PC-3 (cell line): ENCODE measurements around the gene SH2D3C. TPM values are rescaled to one million over a fixed set of nuclear protein-coding genes. Genes with fewer than 3 reads are reported as not detected.

Experiments
- ATAC-seq: fragments of 200-7000 bp; cut with Tn5 transposase; 2 replicates; pipeline ENCODE4 v1.9.1; 2020; ENCODE audit warnings: mild to moderate bottlenecking, moderate library complexity
- BruUV-seq: library from RNA; stranded (reverse); fragments of 400-500 nt; replicated peaks from 2 replicates; lab custom pipeline; 2021; lab: Mats Ljungman, UMichigan
- CTCF ChIA-PET: fragments of 300-600 bp; sonication (Branson Sonifier 250); formaldehyde crosslinking; loops from one replicate; lab custom pipeline; 2022; ENCODE audit warnings: antibody characterized with exemption; lab: Charles Lee
- POLR2A ChIA-PET: fragments of 300-600 bp; sonication (Branson Sonifier 250); formaldehyde crosslinking; loops from one replicate; lab custom pipeline; 2022; ENCODE audit warnings: antibody characterized with exemption; ENCODE audit not compliant: unreplicated experiment; lab: Charles Lee
- DNase-seq: peaks from one replicate; pipeline ENCODE4 v3.0.0-alpha.2; 2015
- H2AFZ ChIP-seq: fragments of 300-600 bp; sonication (generic); 2 replicates; pipeline ENCODE4 v1.6.0; 2016; ENCODE audit warnings: antibody characterized with exemption, low read length
- H3F3A ChIP-seq: fragments of 300-600 bp; sonication (generic); one replicate; pipeline ENCODE4 v1.6.0; 2017; ENCODE audit warnings: antibody characterized with exemption, low read length, control low read depth, mild to moderate bottlenecking; ENCODE audit not compliant: unreplicated experiment
- H3K27ac ChIP-seq: fragments of 300-600 bp; sonication (generic); 2 replicates; pipeline ENCODE4 v1.5.1; 2016; ENCODE audit warnings: mild to moderate bottlenecking, low read length
- H3K27me3 ChIP-seq: fragments of 300-600 bp; sonication (generic); 2 replicates; pipeline ENCODE4 v1.6.1; 2016; ENCODE audit warnings: low read length, mixed read lengths
- H3K36me3 ChIP-seq: fragments of 300-600 bp; sonication (generic); 2 replicates; pipeline ENCODE4 v1.6.1; 2016; ENCODE audit warnings: low read depth, mixed run types, low read length, mixed read lengths
- H3K4me1 ChIP-seq: fragments of 300-600 bp; sonication (generic); 2 replicates; pipeline ENCODE4 v1.5.1; 2016; ENCODE audit warnings: low read length; ENCODE audit not compliant: insufficient read depth
- H3K4me2 ChIP-seq: fragments of 300-600 bp; sonication (generic); 2 replicates; pipeline ENCODE4 v1.6.0; 2016; ENCODE audit warnings: low read length
- H3K4me3 ChIP-seq: fragments of 300-600 bp; sonication (generic); 2 replicates; pipeline ENCODE4 v1.5.1; 2016; ENCODE audit warnings: mild to moderate bottlenecking, low read length, mixed read lengths
- H3K79me2 ChIP-seq: fragments of 300-600 bp; sonication (generic); 2 replicates; pipeline ENCODE4 v1.6.1; 2017; ENCODE audit warnings: low read length, mixed read lengths
- H3K9ac ChIP-seq: fragments of 300-600 bp; sonication (generic); 2 replicates; pipeline ENCODE4 v1.6.0; 2016; ENCODE audit warnings: mild to moderate bottlenecking, low read length
- H3K9me2 ChIP-seq: fragments of 300-600 bp; sonication (generic); replicated peaks from 2 replicates; pipeline ENCODE4 v1.6.1; 2016; ENCODE audit warnings: mixed run types, low read length, mixed read lengths
- H3K9me3 ChIP-seq: fragments of 300-600 bp; sonication (generic); 2 replicates; pipeline ENCODE4 v1.6.1; 2016; ENCODE audit warnings: low read length, mixed read lengths
- H4K20me1 ChIP-seq: fragments of 300-600 bp; sonication (generic); 2 replicates; pipeline ENCODE4 v1.6.1; 2016; ENCODE audit warnings: low read length, mixed read lengths
- CTCF ChIP-seq: fragments of 300-600 bp; sonication (generic); conservative IDR thresholded peaks from 2 replicates; pipeline ENCODE4 v1.5.1; 2017; ENCODE audit warnings: antibody characterized with exemption, low read depth, mild to moderate bottlenecking, low read length
- EZH2 ChIP-seq: fragments of 300-600 bp; sonication (generic); IDR thresholded peaks from one replicate; pipeline ENCODE4 v1.6.1; 2017; ENCODE audit warnings: antibody characterized with exemption, mild to moderate bottlenecking, low read length; ENCODE audit not compliant: unreplicated experiment
- EZH2phosphoT487 ChIP-seq: fragments of 300-600 bp; sonication (generic); IDR thresholded peaks from 2 replicates; pipeline ENCODE4 v1.6.1; 2018; ENCODE audit warnings: mild to moderate bottlenecking, antibody characterized with exemption, low read length, borderline replicate concordance
- intact Hi-C: fragments of 100-400 bp; cut with micrococcal nuclease; formaldehyde crosslinking; loops from 2 replicates; pipeline ENCODE4 v1.9.0; 2023
- total RNA-seq: library from RNA; depleted of rRNA; stranded (reverse); fragments of >200 nt; gene quantifications from 2 replicates; pipeline ENCODE4 v1.2.3, GENCODE V29; 2014

SH2D3C gene
- total RNA-seq, 1 experiment from 2014 or later: 0.26 TPM

DNA sequence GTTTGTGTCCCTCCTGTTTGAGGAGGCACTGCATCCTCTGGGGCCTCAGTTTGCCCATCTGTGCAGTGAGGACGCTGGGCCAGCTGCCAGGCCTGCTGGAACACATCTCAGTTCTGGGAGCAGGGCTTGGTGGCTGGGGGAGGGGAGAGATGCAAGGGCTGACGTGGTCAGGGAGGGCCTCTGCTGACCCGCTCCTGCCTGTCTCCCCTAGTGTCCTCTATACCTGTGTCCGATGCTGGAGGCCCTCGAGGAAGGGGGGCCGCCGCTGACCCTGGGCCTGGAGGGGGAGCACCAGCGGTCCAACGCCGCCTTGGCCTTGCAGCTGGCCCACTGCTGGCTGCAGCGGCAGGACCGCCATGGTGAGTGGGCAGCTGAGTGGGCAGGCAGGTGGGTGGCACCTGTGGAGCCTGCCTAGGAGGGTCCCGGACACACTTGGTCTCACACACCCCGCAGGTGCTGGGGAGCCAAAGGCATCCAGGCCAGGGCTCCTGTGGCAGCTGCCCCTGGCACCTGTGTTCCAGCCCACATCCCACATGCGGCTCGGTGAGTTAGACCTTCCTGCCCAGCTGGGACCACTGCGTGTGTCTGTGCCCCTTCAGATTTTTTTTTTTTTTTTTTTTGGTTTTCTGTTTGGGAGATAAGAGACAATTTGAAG is 30.0 kb upstream of the SH2D3C start:
- no peak for TF ChIP-seq EZH2
- no peak for TF ChIP-seq CTCF
- no peak for TF ChIP-seq EZH2phosphoT487
- no peaks in the 10 kb centered on the region for H3F3A ChIP-seq
- H3K9me2 ChIP-seq: no peaks in the 10 kb centered on the region
- H3K9ac ChIP-seq: no peak overlapping the region
- ATAC-seq (no peak), DNase-seq (no peak)
- BruUV-seq: no TSS peak
- peaks cover 31% of the 10 kb centered on the region for H3K79me2 ChIP-seq
- intact Hi-C loops: no loop called here
- H3K36me3 ChIP-seq: peaks cover 15% of the 10 kb centered on the region
- no peaks in the 10 kb centered on the region for H4K20me1 ChIP-seq
- no peak overlapping the region for H3K4me2 ChIP-seq
- H3K4me1 ChIP-seq: peaks cover 9% of the 10 kb centered on the region
- no peaks in the 10 kb centered on the region for H3K27me3 ChIP-seq
- H3K27ac ChIP-seq: no peak overlapping the region
- H3K4me3 ChIP-seq: no peak overlapping the region
- ChIA-PET CTCF (no interaction called here), POLR2A (no interaction called here)
- no peaks in the 10 kb centered on the region for H3K9me3 ChIP-seq
- no peak overlapping the region for H2AFZ ChIP-seq

DNA sequence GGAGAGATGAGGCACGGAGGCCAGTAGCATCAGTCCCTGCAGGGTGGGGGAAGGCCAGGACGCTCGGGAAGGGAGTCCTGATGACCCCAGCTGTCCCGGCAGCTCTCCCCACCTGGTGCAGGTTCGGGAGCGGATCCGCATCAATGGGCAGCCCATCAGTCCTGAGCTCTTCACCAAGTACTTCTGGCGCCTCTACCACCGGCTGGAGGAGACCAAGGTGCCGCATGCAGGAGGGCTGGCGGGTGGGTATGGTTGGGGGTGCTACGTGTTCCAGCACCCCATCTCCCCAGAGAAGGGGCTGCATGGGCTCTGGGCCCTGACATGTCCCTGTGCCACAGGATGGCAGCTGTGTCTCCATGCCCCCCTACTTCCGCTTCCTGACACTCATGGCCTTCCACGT is 28.4 kb upstream of the SH2D3C start:
- H3K9me2 ChIP-seq: no peaks in the 10 kb centered on the region
- H3K4me3 ChIP-seq: no peak overlapping the region
- ATAC-seq (no peak), DNase-seq (no peak)
- no peaks in the 10 kb centered on the region for H3K27me3 ChIP-seq
- ChIA-PET CTCF (no interaction called here), POLR2A (no interaction called here)
- H2AFZ ChIP-seq: no peak overlapping the region
- TF ChIP-seq EZH2: no peak
- no peak for TF ChIP-seq EZH2phosphoT487
- TF ChIP-seq CTCF: no peak
- intact Hi-C loops: no loop called here
- no peaks in the 10 kb centered on the region for H4K20me1 ChIP-seq
- no peak overlapping the region for H3K4me2 ChIP-seq
- H3K36me3 ChIP-seq: peaks cover 11% of the 10 kb centered on the region; the same call in 1 of the 2 replicates
- H3F3A ChIP-seq: no peaks in the 10 kb centered on the region
- no peaks in the 10 kb centered on the region for H3K9me3 ChIP-seq
- H3K79me2 ChIP-seq: peaks cover 36% of the 10 kb centered on the region
- peaks cover 15% of the 10 kb centered on the region for H3K4me1 ChIP-seq
- no peak overlapping the region for H3K9ac ChIP-seq
- no TSS peak for BruUV-seq
- no peak overlapping the region for H3K27ac ChIP-seq

DNA sequence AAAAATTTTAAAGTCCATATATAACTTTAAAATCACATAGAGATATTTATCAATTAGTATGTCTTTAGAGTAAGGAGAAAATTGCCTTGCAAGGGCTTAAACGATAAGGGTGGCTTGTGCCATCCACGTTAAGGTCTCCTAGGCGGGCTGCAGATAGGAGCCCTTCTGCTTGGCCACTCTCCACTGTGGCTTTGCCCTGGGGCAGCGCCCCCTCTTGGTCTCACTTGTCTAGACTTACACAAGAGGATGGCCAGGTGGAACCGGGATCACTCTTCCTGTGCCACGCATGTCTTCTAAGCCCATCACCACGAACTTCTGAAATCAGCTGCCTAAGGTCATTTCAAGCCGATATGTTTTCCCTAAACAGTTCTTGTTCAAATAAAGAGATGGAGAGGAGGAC is 27.2 kb upstream of the SH2D3C start:
- ChIA-PET CTCF (no interaction called here), POLR2A (interaction anchor here (0.7 kb wide), 1 partner anchor 148 kb away, joined by 5 read pairs; no protein-coding TSS in a partner anchor)
- BruUV-seq: no TSS peak
- Histone ChIP-seq H3K9ac (no peak overlapping the region), H3K79me2 (peaks cover 36% of the 10 kb centered on the region), H3K36me3 (peaks cover 11% of the 10 kb centered on the region; the same call in 1 of the 2 replicates), H3F3A (no peaks in the 10 kb centered on the region), H3K27ac (no peak overlapping the region), H3K9me2 (no peaks in the 10 kb centered on the region), H3K9me3 (no peaks in the 10 kb centered on the region), H3K4me1 (peaks cover 22% of the 10 kb centered on the region), H3K4me3 (no peak overlapping the region), H3K4me2 (no peak overlapping the region), H4K20me1 (no peaks in the 10 kb centered on the region), H2AFZ (no peak overlapping the region), H3K27me3 (no peaks in the 10 kb centered on the region)
- ATAC-seq (no peak), DNase-seq (no peak)
- intact Hi-C loops: no loop called here
- peak; percentile 46; the same call in 1 of the 2 replicates for TF ChIP-seq CTCF
- no peak for TF ChIP-seq EZH2phosphoT487
- no peak for TF ChIP-seq EZH2
